ENCODE measurements around the gene MMP25. TPM values are rescaled to one million over a fixed set of nuclear protein-coding genes. Genes with fewer than 3 reads are reported as not detected.

The MMP25 gene
- polyA plus RNA-seq, 1 of the 3 experiments (the other 2 are of a cell fraction): 0.03 TPM

DNA sequence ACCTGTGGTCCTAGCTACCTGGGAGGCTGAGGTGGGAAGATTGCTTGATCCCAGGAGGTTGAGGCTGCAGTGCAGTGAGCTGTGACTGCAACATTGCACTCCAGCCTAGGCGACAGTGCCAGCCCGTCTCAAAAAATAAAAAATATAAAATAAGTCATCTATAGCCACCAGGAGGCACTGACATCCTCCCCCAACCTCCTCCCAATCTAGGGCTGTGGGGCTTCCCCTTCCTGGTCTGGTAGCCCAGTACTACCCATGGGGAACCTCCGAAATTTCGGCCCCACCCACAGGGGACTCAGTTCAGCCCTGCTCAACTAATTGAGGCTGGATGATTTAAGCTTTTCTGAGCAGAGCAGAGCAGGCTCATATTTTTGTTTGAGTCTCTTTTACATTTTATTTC, 49.5 kb downstream of the MMP25 start:
- DNase-seq: peak; percentile 57
- no peak overlapping the region for H3K9ac ChIP-seq
- H4K20me1 ChIP-seq (ENCODE audit: insufficient read depth): no peaks in the 10 kb centered on the region
- no peak overlapping the region for H3K27ac ChIP-seq (ENCODE audit: low read depth in 2 of 2, low read length in 1 of 2)
- peaks cover 7% of the 10 kb centered on the region for H3F3A ChIP-seq (replicated peaks; ENCODE audit: insufficient read depth)
- H3K4me1 ChIP-seq (ENCODE audit: control insufficient read depth in 1 of 2, insufficient read depth in 2 of 2, low read depth in 1 of 2, low read length in 1 of 2): peaks cover 8 to 9% of the 10 kb centered on the region in 2 experiments; a peak in 2 of 4 replicates
- H2AFZ ChIP-seq (ENCODE audit: low read depth): no peak overlapping the region
- CTCF ChIA-PET: interaction anchor here (1.0 to 4.1 kb wide), 6 partner anchors 9 to 36 kb away, joined by 3 to 34 read pairs (median 3); partner anchors contain the start of gene ZNF205
- H3K27me3 ChIP-seq (ENCODE audit: insufficient read depth): peaks cover 24% of the 10 kb centered on the region
- no peak overlapping the region for H3K4me2 ChIP-seq
- H3K9me3 ChIP-seq: no peaks in the 10 kb centered on the region
- H3K36me3 ChIP-seq (replicated peaks in 1 of 2; ENCODE audit: control insufficient read depth in 1 of 2, insufficient read depth in 2 of 2, low read length in 1 of 2): no peaks in the 10 kb centered on the region
- H3K4me3 ChIP-seq (ENCODE audit: low read depth in 2 of 2, low read length in 1 of 2): no peak overlapping the region
- no peaks in the 10 kb centered on the region for H3K9me2 ChIP-seq
- WGBS (ENCODE audit: low lambda C conversion rate): 21% methylated on average over 4 of the region's 4 CpGs
- POLR2A ChIA-PET: interaction anchor here (1.0 kb wide), 1 partner anchor 39 kb away, joined by 3 read pairs; the partner anchor contains the start of gene ZNF213
- H3K79me2 ChIP-seq (ENCODE audit: insufficient read depth): no peaks in the 10 kb centered on the region
- TF ChIP-seq CTCF (IDR thresholded peaks at IDR 0.05): peak; percentile 48
- TF ChIP-seq SMC3 (IDR thresholded peaks at IDR 0.05; ENCODE audit: low read depth, low read length): no peak
- TF ChIP-seq POLR2AphosphoS5 (IDR thresholded peaks at IDR 0.05; ENCODE audit: low read depth, low read length): no peak
- TF ChIP-seq RXRA (IDR thresholded peaks at IDR 0.05; ENCODE audit: borderline replicate concordance, low read depth): no peak
- TF ChIP-seq MEF2A (IDR thresholded peaks at IDR 0.05; ENCODE audit: borderline replicate concordance, low read depth): no peak
- TF ChIP-seq, protein P1, sequence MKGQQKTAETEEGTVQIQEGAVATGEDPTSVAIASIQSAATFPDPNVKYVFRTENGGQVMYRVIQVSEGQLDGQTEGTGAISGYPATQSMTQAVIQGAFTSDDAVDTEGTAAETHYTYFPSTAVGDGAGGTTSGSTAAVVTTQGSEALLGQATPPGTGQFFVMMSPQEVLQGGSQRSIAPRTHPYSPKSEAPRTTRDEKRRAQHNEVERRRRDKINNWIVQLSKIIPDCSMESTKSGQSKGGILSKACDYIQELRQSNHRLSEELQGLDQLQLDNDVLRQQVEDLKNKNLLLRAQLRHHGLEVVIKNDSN (IDR thresholded peaks at IDR 0.05; ENCODE audit: borderline replicate concordance, low read depth): no peak

DNA sequence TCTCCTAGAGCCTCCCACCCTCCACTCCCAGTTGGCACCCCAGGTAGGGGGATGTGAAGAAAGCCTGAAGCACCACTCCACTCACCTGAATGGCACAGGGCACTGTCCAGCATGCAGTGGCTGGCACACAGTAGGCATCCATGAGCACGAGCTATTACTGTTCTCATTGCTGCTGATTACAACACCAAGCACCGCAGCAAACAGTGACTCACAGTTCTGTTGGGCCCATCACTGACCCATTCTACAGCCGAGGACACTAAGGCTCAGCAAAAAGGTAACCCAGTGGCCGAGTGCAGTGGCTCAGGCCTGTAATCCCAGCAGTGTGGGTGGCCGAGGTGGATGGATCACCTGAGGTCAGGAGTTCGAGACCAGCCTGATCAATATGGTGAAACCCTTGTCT, 50.0 kb downstream of the MMP25 start:
- Histone ChIP-seq H3K79me2 (ENCODE audit: insufficient read depth) (no peaks in the 10 kb centered on the region), H3K9me3 (no peaks in the 10 kb centered on the region), H3K27ac (ENCODE audit: low read depth in 2 of 2, low read length in 1 of 2) (no peak overlapping the region), H3K9ac (no peak overlapping the region), H3K4me1 (ENCODE audit: control insufficient read depth in 1 of 2, insufficient read depth in 2 of 2, low read depth in 1 of 2, low read length in 1 of 2) (peaks cover 9 to 11% of the 10 kb centered on the region in 2 experiments; a peak in 2 of 4 replicates), H4K20me1 (ENCODE audit: insufficient read depth) (no peaks in the 10 kb centered on the region), H3K9me2 (no peaks in the 10 kb centered on the region), H3K4me3 (ENCODE audit: low read depth in 2 of 2, low read length in 1 of 2) (no peak overlapping the region), H3K36me3 (replicated peaks in 1 of 2; ENCODE audit: control insufficient read depth in 1 of 2, insufficient read depth in 2 of 2, low read length in 1 of 2) (no peaks in the 10 kb centered on the region), H3K27me3 (ENCODE audit: insufficient read depth) (peaks cover 19% of the 10 kb centered on the region), H3K4me2 (no peak overlapping the region), H3F3A (replicated peaks; ENCODE audit: insufficient read depth) (peaks cover 7% of the 10 kb centered on the region), H2AFZ (ENCODE audit: low read depth) (no peak overlapping the region)
- no peak for DNase-seq
- 39% methylated on average over 4 of the region's 6 CpGs for WGBS (ENCODE audit: low lambda C conversion rate)
- TF ChIP-seq RAD21 (IDR thresholded peaks at IDR 0.05; ENCODE audit: low read length) (no peak), JUND (IDR thresholded peaks at IDR 0.05) (no peak)
- CTCF ChIA-PET: interaction anchor here (1.2 to 4.1 kb wide), 5 partner anchors 9 to 37 kb away, joined by 3 to 34 read pairs (median 3); partner anchors contain the start of gene ZNF205
- POLR2A ChIA-PET: interaction anchor here (1.0 kb wide), 1 partner anchor 39 kb away, joined by 3 read pairs; the partner anchor contains the start of gene ZNF213

- POLR2A ChIA-PET: no interaction called here
- Histone ChIP-seq H3K4me3 (ENCODE audit: low read depth in 2 of 2, low read length in 1 of 2) (no peak overlapping the region), H2AFZ (ENCODE audit: low read depth) (no peak overlapping the region), H3K9me3 (no peaks in the 10 kb centered on the region), H3K36me3 (replicated peaks in 1 of 2; ENCODE audit: control insufficient read depth in 1 of 2, insufficient read depth in 2 of 2, low read length in 1 of 2) (no peaks in the 10 kb centered on the region), H3K4me2 (no peak overlapping the region), H3K27ac (ENCODE audit: low read depth in 2 of 2, low read length in 1 of 2) (no peak overlapping the region), H3K9ac (no peak overlapping the region), H3K27me3 (ENCODE audit: insufficient read depth) (peaks cover 10% of the 10 kb centered on the region; the same call in 1 of the 2 replicates), H3K79me2 (ENCODE audit: insufficient read depth) (no peaks in the 10 kb centered on the region), H3K9me2 (no peaks in the 10 kb centered on the region), H3K4me1 (ENCODE audit: control insufficient read depth in 1 of 2, insufficient read depth in 2 of 2, low read depth in 1 of 2, low read length in 1 of 2) (peaks cover 9 to 11% of the 10 kb centered on the region in 2 experiments; a peak in 2 of 4 replicates), H4K20me1 (ENCODE audit: insufficient read depth) (no peaks in the 10 kb centered on the region), H3F3A (replicated peaks; ENCODE audit: insufficient read depth) (peaks cover 7% of the 10 kb centered on the region)
- no peak for TF ChIP-seq RXRA (IDR thresholded peaks at IDR 0.05; ENCODE audit: borderline replicate concordance, low read depth)
- TF ChIP-seq RAD21 (IDR thresholded peaks at IDR 0.05; ENCODE audit: low read length): no peak
- TF ChIP-seq TEAD4 (IDR thresholded peaks at IDR 0.05; ENCODE audit: borderline replicate concordance, insufficient read depth): no peak
- no peak for TF ChIP-seq TAF1 (IDR thresholded peaks at IDR 0.05; ENCODE audit: borderline replicate concordance, low read depth, low read length)
- no peak for TF ChIP-seq MXI1 (IDR thresholded peaks at IDR 0.05; ENCODE audit: low read depth, low read length)
- TF ChIP-seq CTCF (IDR thresholded peaks at IDR 0.05): no peak
- CTCF ChIA-PET: interaction anchor here (3.3 to 4.1 kb wide), 3 partner anchors 33 to 66 kb away, joined by 15 to 34 read pairs (median 15); no protein-coding TSS in a partner anchor
- 66% methylated on average over 8 of the region's 8 CpGs for WGBS (ENCODE audit: low lambda C conversion rate)
- no peak for DNase-seq
Measured at GRCh38 chr16:3097266-3097665, 50.9 kb downstream of the MMP25 start.

All from SK-N-SH (cell line).